Retinal pigment epithelial cell (primary cell): ENCODE data around the gene EDAR.

Source experiments
- DNase-seq: peaks from one replicate; pipeline ENCODE4 v3.0.0-alpha.2; 2010; ENCODE audit warnings: low read depth
- H3K4me3 ChIP-seq: 2 replicates; pipeline ENCODE4 v1.5.1; 2011; ENCODE audit warnings: mild to moderate bottlenecking, low read length, control low read depth, moderate library complexity
- TF ChIP-seq, protein P1 (sequence below): conservative IDR thresholded peaks from 2 replicates; pipeline ENCODE4 v1.5.1; 2011; ENCODE audit warnings: low read depth, low read length, control low read depth, inconsistent platforms

EDAR gene

GRCh38 chr2:108854484-108854883, 134.5 kb downstream of the EDAR start:
- TF ChIP-seq, protein P1, sequence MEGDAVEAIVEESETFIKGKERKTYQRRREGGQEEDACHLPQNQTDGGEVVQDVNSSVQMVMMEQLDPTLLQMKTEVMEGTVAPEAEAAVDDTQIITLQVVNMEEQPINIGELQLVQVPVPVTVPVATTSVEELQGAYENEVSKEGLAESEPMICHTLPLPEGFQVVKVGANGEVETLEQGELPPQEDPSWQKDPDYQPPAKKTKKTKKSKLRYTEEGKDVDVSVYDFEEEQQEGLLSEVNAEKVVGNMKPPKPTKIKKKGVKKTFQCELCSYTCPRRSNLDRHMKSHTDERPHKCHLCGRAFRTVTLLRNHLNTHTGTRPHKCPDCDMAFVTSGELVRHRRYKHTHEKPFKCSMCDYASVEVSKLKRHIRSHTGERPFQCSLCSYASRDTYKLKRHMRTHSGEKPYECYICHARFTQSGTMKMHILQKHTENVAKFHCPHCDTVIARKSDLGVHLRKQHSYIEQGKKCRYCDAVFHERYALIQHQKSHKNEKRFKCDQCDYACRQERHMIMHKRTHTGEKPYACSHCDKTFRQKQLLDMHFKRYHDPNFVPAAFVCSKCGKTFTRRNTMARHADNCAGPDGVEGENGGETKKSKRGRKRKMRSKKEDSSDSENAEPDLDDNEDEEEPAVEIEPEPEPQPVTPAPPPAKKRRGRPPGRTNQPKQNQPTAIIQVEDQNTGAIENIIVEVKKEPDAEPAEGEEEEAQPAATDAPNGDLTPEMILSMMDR = no peak
- no peak overlapping the region for H3K4me3 ChIP-seq
- DNase-seq = no peak

DNA sequence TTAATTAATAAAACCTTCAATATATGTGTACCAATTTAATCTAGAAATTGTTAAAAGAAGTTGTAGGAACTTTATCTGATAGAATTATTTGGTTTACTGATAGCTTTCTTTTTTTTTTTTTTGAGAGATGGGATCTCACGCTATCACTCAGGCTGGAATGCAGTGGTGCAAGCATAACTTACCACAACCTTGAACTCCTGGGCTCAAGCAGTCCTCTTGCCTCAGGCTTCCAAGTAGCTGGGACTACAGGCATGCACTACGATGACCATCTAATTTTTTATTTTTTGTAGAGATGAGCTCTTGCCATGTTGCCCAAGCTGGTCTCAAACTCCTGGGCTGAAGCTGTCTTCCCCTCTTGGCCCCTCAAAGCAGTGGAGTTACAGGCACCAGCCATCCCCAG, 135.6 kb downstream of the EDAR start:
- no peak for DNase-seq
- TF ChIP-seq, protein P1 = no peak

DNA sequence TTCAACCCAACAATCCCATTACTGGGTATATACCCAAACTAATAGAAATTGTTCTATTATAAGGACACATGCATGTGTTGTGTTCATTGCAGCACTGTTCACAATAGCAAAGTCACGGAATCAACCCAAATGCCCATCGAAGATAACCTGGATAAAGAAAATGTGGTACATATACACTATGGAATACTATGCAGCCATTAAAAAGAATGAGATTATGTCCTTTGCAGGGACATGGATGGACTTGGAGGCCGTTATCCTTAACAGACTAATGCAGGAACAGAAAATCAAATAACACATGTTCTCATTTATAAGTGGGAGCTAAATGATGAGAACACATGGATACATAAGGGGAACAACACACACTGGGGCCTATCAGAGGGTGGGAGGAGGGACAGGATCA, 136.6 kb downstream of the EDAR start:
- H3K4me3 ChIP-seq = no peak overlapping the region
- DNase-seq = no peak
- TF ChIP-seq, protein P1 = no peak

More for the DNA sequence above, 135.6 kb downstream of the EDAR start:
- H3K4me3 ChIP-seq = no peak overlapping the region

GRCh38 chr2:108847000-108847399, 142.0 kb downstream of the EDAR start:
- DNase-seq = no peak

DNA sequence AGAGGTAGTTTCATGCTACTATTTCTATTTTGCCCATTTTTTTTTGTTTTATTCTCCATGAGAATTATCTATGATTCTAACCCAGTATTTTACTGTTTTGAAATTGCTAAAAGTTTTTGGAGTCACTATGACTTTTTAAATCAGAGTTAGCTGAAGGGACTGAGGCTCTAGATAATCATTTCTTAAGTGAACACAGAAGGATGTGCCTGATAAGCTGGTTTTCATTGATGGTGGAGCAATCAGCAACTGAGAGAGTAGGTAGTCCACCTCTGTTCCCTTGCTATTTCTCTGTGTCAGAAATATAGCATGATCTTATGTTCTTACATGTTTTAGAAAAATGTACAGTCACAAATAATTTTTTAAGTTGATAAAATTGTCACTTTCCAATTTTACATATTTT, 143.1 kb downstream of the EDAR start:
- TF ChIP-seq, protein P1 = no peak
- H3K4me3 ChIP-seq = no peak overlapping the region
- no peak for DNase-seq

More at GRCh38 chr2:108847000-108847399, 142.0 kb downstream of the EDAR start:
- TF ChIP-seq, protein P1 = no peak
- no peak overlapping the region for H3K4me3 ChIP-seq
